ENCODE measurements around the gene MYL2.

Gene MYL2

GRCh38 chr12:110940296-110940695 is 19.9 kb upstream of the MYL2 start:
- no peak for TF ChIP-seq TAF1 (IDR thresholded peaks at IDR 0.05; ENCODE audit: borderline replicate concordance, insufficient read depth, low read length)
- TF ChIP-seq POLR2AphosphoS5 (IDR thresholded peaks at IDR 0.05; ENCODE audit: low read depth, low read length): no peak
- no peak for TF ChIP-seq FOXP2 (optimal IDR thresholded peaks at IDR 0.05; ENCODE audit: borderline replicate concordance, extremely low read depth, extremely low read length, insufficient read depth)
- no peak for TF ChIP-seq SIN3A (IDR thresholded peaks at IDR 0.05; ENCODE audit: borderline replicate concordance, insufficient read depth, low read length)
- TF ChIP-seq, protein P1, sequence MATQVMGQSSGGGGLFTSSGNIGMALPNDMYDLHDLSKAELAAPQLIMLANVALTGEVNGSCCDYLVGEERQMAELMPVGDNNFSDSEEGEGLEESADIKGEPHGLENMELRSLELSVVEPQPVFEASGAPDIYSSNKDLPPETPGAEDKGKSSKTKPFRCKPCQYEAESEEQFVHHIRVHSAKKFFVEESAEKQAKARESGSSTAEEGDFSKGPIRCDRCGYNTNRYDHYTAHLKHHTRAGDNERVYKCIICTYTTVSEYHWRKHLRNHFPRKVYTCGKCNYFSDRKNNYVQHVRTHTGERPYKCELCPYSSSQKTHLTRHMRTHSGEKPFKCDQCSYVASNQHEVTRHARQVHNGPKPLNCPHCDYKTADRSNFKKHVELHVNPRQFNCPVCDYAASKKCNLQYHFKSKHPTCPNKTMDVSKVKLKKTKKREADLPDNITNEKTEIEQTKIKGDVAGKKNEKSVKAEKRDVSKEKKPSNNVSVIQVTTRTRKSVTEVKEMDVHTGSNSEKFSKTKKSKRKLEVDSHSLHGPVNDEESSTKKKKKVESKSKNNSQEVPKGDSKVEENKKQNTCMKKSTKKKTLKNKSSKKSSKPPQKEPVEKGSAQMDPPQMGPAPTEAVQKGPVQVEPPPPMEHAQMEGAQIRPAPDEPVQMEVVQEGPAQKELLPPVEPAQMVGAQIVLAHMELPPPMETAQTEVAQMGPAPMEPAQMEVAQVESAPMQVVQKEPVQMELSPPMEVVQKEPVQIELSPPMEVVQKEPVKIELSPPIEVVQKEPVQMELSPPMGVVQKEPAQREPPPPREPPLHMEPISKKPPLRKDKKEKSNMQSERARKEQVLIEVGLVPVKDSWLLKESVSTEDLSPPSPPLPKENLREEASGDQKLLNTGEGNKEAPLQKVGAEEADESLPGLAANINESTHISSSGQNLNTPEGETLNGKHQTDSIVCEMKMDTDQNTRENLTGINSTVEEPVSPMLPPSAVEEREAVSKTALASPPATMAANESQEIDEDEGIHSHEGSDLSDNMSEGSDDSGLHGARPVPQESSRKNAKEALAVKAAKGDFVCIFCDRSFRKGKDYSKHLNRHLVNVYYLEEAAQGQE (IDR thresholded peaks at IDR 0.05; ENCODE audit: insufficient read depth in 1 of 2, low read depth in 2 of 2, low read length in 2 of 2): no peak

GRCh38 chr12:110937104-110937641 is 16.8 kb upstream of the MYL2 start:
- TF ChIP-seq POLR2AphosphoS5 (IDR thresholded peaks at IDR 0.05; ENCODE audit: low read depth, low read length) (no peak), FOXP2 (optimal IDR thresholded peaks at IDR 0.05; ENCODE audit: borderline replicate concordance, extremely low read depth, extremely low read length, insufficient read depth) (no peak), TAF1 (IDR thresholded peaks at IDR 0.05; ENCODE audit: borderline replicate concordance, insufficient read depth, low read length) (no peak), SIN3A (IDR thresholded peaks at IDR 0.05; ENCODE audit: borderline replicate concordance, insufficient read depth, low read length) (no peak)
- TF ChIP-seq, protein P1 (IDR thresholded peaks at IDR 0.05; ENCODE audit: insufficient read depth in 1 of 2, low read depth in 2 of 2, low read length in 2 of 2): no peak

- TF ChIP-seq SIN3A (IDR thresholded peaks at IDR 0.05; ENCODE audit: borderline replicate concordance, insufficient read depth, low read length): no peak
- no peak for TF ChIP-seq POLR2AphosphoS5 (IDR thresholded peaks at IDR 0.05; ENCODE audit: low read depth, low read length)
These were observed 16.2 kb upstream of the MYL2 start for GRCh38 chr12:110936367-110937103.

- TF ChIP-seq, protein P1 (IDR thresholded peaks at IDR 0.05; ENCODE audit: insufficient read depth in 1 of 2, low read depth in 2 of 2, low read length in 2 of 2): no peak
- TF ChIP-seq SIN3A (IDR thresholded peaks at IDR 0.05; ENCODE audit: borderline replicate concordance, insufficient read depth, low read length): no peak
- TF ChIP-seq FOXP2 (optimal IDR thresholded peaks at IDR 0.05; ENCODE audit: borderline replicate concordance, extremely low read depth, extremely low read length, insufficient read depth): no peak
- no peak for TF ChIP-seq POLR2AphosphoS5 (IDR thresholded peaks at IDR 0.05; ENCODE audit: low read depth, low read length)
- TF ChIP-seq TAF1 (IDR thresholded peaks at IDR 0.05; ENCODE audit: borderline replicate concordance, insufficient read depth, low read length): no peak
These were observed 15.2 kb upstream of the MYL2 start for GRCh38 chr12:110935588-110935987.

DNA sequence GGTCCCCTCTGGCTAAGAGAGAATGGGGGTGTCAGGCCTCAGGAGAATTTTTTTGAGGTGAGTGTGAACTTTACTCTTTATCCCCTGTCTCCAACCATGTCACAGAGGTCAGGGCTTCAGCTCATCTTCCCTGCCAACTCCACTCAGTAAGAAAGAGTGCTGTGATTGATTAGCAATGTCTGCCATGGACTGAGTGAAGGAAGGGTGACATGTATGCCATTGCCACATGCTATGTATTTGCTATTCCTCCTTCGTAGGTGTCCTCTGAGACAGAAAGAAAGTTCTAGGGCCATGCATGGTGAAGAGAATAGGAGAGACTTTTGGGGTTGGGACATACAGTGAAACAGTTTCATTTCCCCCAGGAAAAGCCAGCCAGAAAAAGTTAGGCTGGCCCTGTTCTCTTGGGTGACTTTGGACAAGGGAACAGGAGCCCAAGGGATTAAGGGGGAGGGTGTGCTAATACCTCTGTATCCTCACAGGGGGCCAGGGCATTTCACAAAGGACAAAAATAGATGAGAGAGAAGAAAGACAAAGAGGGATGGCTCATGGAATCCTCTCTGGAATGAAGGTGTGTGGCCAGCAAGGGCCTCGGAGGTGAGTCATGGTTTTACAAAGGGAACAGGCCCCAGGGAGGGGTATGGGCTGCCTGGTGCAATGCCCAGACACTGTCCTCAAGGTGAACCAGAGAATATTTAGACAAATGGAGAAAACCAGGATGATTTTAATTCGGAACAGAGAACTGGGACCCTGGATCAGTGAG is 13.9 kb upstream of the MYL2 start:
- TF ChIP-seq, protein P1 (IDR thresholded peaks at IDR 0.05; ENCODE audit: insufficient read depth in 1 of 2, low read depth in 2 of 2, low read length in 2 of 2): no peak
- no peak for TF ChIP-seq SIN3A (IDR thresholded peaks at IDR 0.05; ENCODE audit: borderline replicate concordance, insufficient read depth, low read length)
- no peak for TF ChIP-seq FOXP2 (optimal IDR thresholded peaks at IDR 0.05; ENCODE audit: borderline replicate concordance, extremely low read depth, extremely low read length, insufficient read depth)
- TF ChIP-seq POLR2AphosphoS5 (IDR thresholded peaks at IDR 0.05; ENCODE audit: low read depth, low read length): no peak
- no peak for TF ChIP-seq TAF1 (IDR thresholded peaks at IDR 0.05; ENCODE audit: borderline replicate concordance, insufficient read depth, low read length)

All from PFSK-1 (cell line).